H1 (cell line): ENCODE data around the gene ANKDD1A. TPM values are rescaled to one million over a fixed set of nuclear protein-coding genes. Genes with fewer than 3 reads are reported as not detected.

ENCODE experiments used
- CTCF ChIA-PET: fragments of 300-600 bp; sonication (Branson Sonifier 250); formaldehyde crosslinking; loops from one replicate; lab custom pipeline; 2021; ENCODE audit not compliant: partially characterized antibody; lab: Charles Lee
- POLR2A ChIA-PET: fragments of 300-600 bp; sonication (Branson Sonifier 250); formaldehyde crosslinking; loops from one replicate; lab custom pipeline; 2021; ENCODE audit warnings: inconsistent platforms; ENCODE audit not compliant: partially characterized antibody; lab: Charles Lee
- DNase-seq, 2 experiments: peaks; one replicate each; pipeline versions ENCODE4 v3.0.0 to v3.0.0-alpha.2; 2010 to 2022; ENCODE audit warnings: low spot score in 2 of 2, low read depth in 1 of 2, mixed read lengths in 1 of 2
- FAIRE-seq: peaks from 2 replicates; lab custom pipeline; 2011; peaks lifted over from hg19 to GRCh38; lab: Jason Lieb, UNC
- H2AFZ ChIP-seq: 2 replicates; pipeline ENCODE4 v1.8.1; 2012; ENCODE audit warnings: low read length, inconsistent platforms
- H2AK5ac ChIP-seq: 2 replicates; pipeline ENCODE4 v1.6.1; 2013; ENCODE audit warnings: low read depth, low read length
- H2BK120ac ChIP-seq: replicated peaks from 2 replicates; pipeline ENCODE3; 2013; ENCODE audit warnings: low read depth, low read length, inconsistent platforms
- H2BK12ac ChIP-seq: 2 replicates; pipeline ENCODE4 v1.6.1; 2013; ENCODE audit warnings: low read depth, low read length
- H2BK15ac ChIP-seq: 2 replicates; pipeline ENCODE4 v1.6.1; 2013; ENCODE audit warnings: low read length
- H2BK20ac ChIP-seq: 2 replicates; pipeline ENCODE4 v1.6.1; 2013; ENCODE audit warnings: low read length
- H2BK5ac ChIP-seq: 2 replicates; pipeline ENCODE4 v1.6.1; 2013; ENCODE audit warnings: low read depth, low read length
- H3K14ac ChIP-seq: 2 replicates; pipeline ENCODE4 v1.6.1; 2013; ENCODE audit warnings: inconsistent platforms; ENCODE audit not compliant: insufficient read length
- H3K18ac ChIP-seq: 2 replicates; pipeline ENCODE4 v1.6.1; 2013; ENCODE audit warnings: low read length; ENCODE audit errors: extremely low read depth
- H3K23ac ChIP-seq: 2 replicates; pipeline ENCODE4 v1.6.1; 2013; ENCODE audit warnings: inconsistent platforms; ENCODE audit not compliant: insufficient read length
- H3K23me2 ChIP-seq: 2 replicates; pipeline ENCODE4 v1.6.1; 2013; ENCODE audit warnings: low read depth, low read length
- H3K27ac ChIP-seq: 2 replicates; pipeline ENCODE4 v1.6.1; 2011; ENCODE audit warnings: low read depth, low read length, inconsistent platforms
- H3K27me3 ChIP-seq, 4 experiments: replicated peaks in 1 of 4; 1 replicate in 1 of 4; 2 replicates in 3 of 4; pipeline versions ENCODE4 v1.6.1 to v1.8.1; 2011 to 2013; ENCODE audit warnings: low read length in 3 of 4, mild to moderate bottlenecking in 3 of 4, inconsistent platforms in 2 of 4, mixed read lengths in 2 of 4, moderate library complexity in 1 of 4; ENCODE audit not compliant: control insufficient read depth in 3 of 4, insufficient read depth in 3 of 4; ENCODE audit errors: extremely low read depth in 1 of 4
- H3K36me3 ChIP-seq, 4 experiments: 2 replicates each; pipeline versions ENCODE4 v1.6.1 to v1.8.1; 2011 to 2013; ENCODE audit warnings: mild to moderate bottlenecking in 4 of 4, low read length in 3 of 4, moderate library complexity in 2 of 4, control low read depth in 1 of 4, inconsistent platforms in 1 of 4; ENCODE audit not compliant: insufficient read depth in 4 of 4, control insufficient read depth in 2 of 4
- H3K4ac ChIP-seq: replicated peaks from 2 replicates; pipeline ENCODE3; 2013; ENCODE audit warnings: low read length, low read depth, mixed read lengths, inconsistent platforms; ENCODE audit not compliant: insufficient read length
- H3K4me1 ChIP-seq, 4 experiments: replicated peaks in 1 of 4; 1 replicate in 1 of 4; 2 replicates in 3 of 4; pipeline versions ENCODE4 v1.6.1 to v1.8.1; 2011 to 2013; ENCODE audit warnings: low read length in 3 of 4, inconsistent platforms in 2 of 4, mixed read lengths in 1 of 4; ENCODE audit not compliant: insufficient read depth in 4 of 4, control insufficient read depth in 3 of 4
- H3K4me2 ChIP-seq, 2 experiments: 2 replicates each; pipeline versions ENCODE4 v1.6.1 to v1.8.1; 2011 to 2013; ENCODE audit warnings: low read depth in 2 of 2, low read length in 2 of 2, control low read depth in 1 of 2, inconsistent platforms in 1 of 2, mild to moderate bottlenecking in 1 of 2; ENCODE audit not compliant: insufficient read depth in 1 of 2
- H3K4me3 ChIP-seq, 4 experiments: fragments of 200-600, 300-600 bp in 1 of 4; sonication (generic), shearing (Covaris generic), sonication (Bioruptor Twin) in 1 of 4; 2 replicates each; pipeline versions ENCODE4 v1.5.1 to v1.8.1; 2011 to 2016; ENCODE audit warnings: low read length in 4 of 4, low read depth in 3 of 4, control low read depth in 2 of 4, inconsistent platforms in 2 of 4, mild to moderate bottlenecking in 2 of 4, mixed read lengths in 1 of 4, moderate library complexity in 1 of 4; ENCODE audit not compliant: insufficient read depth in 2 of 4; ENCODE audit errors: extremely low read depth in 1 of 4
- H3K56ac ChIP-seq: replicated peaks from 2 replicates; pipeline ENCODE3; 2013; ENCODE audit warnings: low read depth, mild to moderate bottlenecking, mixed read lengths, low read length, inconsistent platforms; ENCODE audit not compliant: insufficient read length
- H3K79me1 ChIP-seq: 2 replicates; pipeline ENCODE4 v1.6.1; 2013; ENCODE audit warnings: low read depth, low read length, control low read depth
- H3K79me2 ChIP-seq, 2 experiments: 2 replicates each; pipeline versions ENCODE4 v1.6.1 to v1.8.1; 2012 to 2013; ENCODE audit warnings: low read length in 2 of 2, mild to moderate bottlenecking in 2 of 2, inconsistent platforms in 1 of 2; ENCODE audit not compliant: insufficient read depth in 2 of 2, control insufficient read depth in 1 of 2
- H3K9ac ChIP-seq, 4 experiments: replicated peaks in 1 of 4; 1 replicate in 1 of 4; 2 replicates in 3 of 4; pipeline versions ENCODE4 v1.6.1 to v1.8.1; 2011 to 2013; ENCODE audit warnings: low read depth in 3 of 4, low read length in 3 of 4, control low read depth in 2 of 4, mild to moderate bottlenecking in 2 of 4, moderate library complexity in 2 of 4, inconsistent platforms in 1 of 4; ENCODE audit errors: extremely low read depth in 1 of 4
- H3K9me3 ChIP-seq, 2 experiments: 2 replicates each; pipeline versions ENCODE4 v1.6.1 to v1.8.1; 2012 to 2013; ENCODE audit warnings: mild to moderate bottlenecking in 2 of 2, moderate library complexity in 2 of 2, control low read depth in 1 of 2, inconsistent platforms in 1 of 2, low read depth in 1 of 2, low read length in 1 of 2, mixed read lengths in 1 of 2; ENCODE audit not compliant: insufficient read depth in 2 of 2
- H4K20me1 ChIP-seq, 2 experiments: replicated peaks in 1 of 2; 2 replicates each; pipeline versions ENCODE3 to v1.8.1; 2011 to 2013; ENCODE audit warnings: inconsistent platforms in 2 of 2, low read length in 2 of 2, mild to moderate bottlenecking in 1 of 2; ENCODE audit not compliant: insufficient read depth in 2 of 2, control insufficient read depth in 1 of 2
- H4K5ac ChIP-seq: 2 replicates; pipeline ENCODE4 v1.6.1; 2013; ENCODE audit warnings: low read length, low read depth, mixed read lengths, inconsistent platforms; ENCODE audit not compliant: insufficient read length
- H4K8ac ChIP-seq: 2 replicates; pipeline ENCODE4 v1.8.0; 2013; ENCODE audit warnings: mild to moderate bottlenecking, moderate library complexity, low read length, inconsistent platforms; ENCODE audit not compliant: insufficient read depth; ENCODE audit errors: extremely low read depth
- H4K91ac ChIP-seq: replicated peaks from 2 replicates; pipeline ENCODE3; 2013; ENCODE audit warnings: low read length, mixed read lengths, inconsistent platforms; ENCODE audit not compliant: insufficient read length
- ATF2 ChIP-seq: IDR thresholded peaks from 2 replicates; pipeline ENCODE4 v1.6.1; 2012; ENCODE audit warnings: low read length, inconsistent platforms
- GTF2F1 ChIP-seq: IDR thresholded peaks from 2 replicates; pipeline ENCODE4 v1.6.1; 2012; ENCODE audit warnings: low read depth, low read length, improper control_type of control experiment, borderline replicate concordance
- HDAC6 ChIP-seq: IDR thresholded peaks from one replicate; pipeline ENCODE4 v1.7.1; 2012; ENCODE audit warnings: low read depth, mild to moderate bottlenecking, inconsistent platforms, low read length, moderate library complexity
- KDM5A ChIP-seq: fragments of 200-600 bp; IDR thresholded peaks from 2 replicates; pipeline ENCODE4 v1.7.1; 2012; ENCODE audit warnings: mild to moderate bottlenecking, low read length, inconsistent platforms, mixed read lengths
- NANOG ChIP-seq: IDR thresholded peaks from 2 replicates; pipeline ENCODE4 v1.6.1; 2011; ENCODE audit warnings: low read length, low read depth, mild to moderate bottlenecking, inconsistent platforms; ENCODE audit not compliant: insufficient read depth, poor library complexity, severe bottlenecking
- SIN3A ChIP-seq, 2 experiments: IDR thresholded peaks in 1 of 2; conservative IDR thresholded peaks in 1 of 2; 2 replicates each; pipeline ENCODE4 v1.6.1; 2011 to 2012; ENCODE audit warnings: low read length in 2 of 2, improper control_type of control experiment in 1 of 2, low read depth in 1 of 2, mild to moderate bottlenecking in 1 of 2
- SIRT6 ChIP-seq: IDR thresholded peaks from one replicate; pipeline ENCODE4 v1.7.1; 2012; ENCODE audit warnings: low read length, inconsistent platforms
- SP2 ChIP-seq: IDR thresholded peaks from 2 replicates; pipeline ENCODE4 v1.6.1; 2012; ENCODE audit warnings: mild to moderate bottlenecking, low read length, inconsistent platforms
- TEAD4 ChIP-seq: IDR thresholded peaks from 2 replicates; pipeline ENCODE4 v1.6.1; 2012; ENCODE audit warnings: low read depth, low read length, inconsistent platforms, mixed read lengths
- WGBS, 2 experiments: shearing (Covaris generic) in 1 of 2; methylation state at CpG; one replicate each; pipeline versions ENCODE4 v1.1.6 to v1.1.7; 2013 to 2015; ENCODE audit warnings: low lambda C conversion rate in 2 of 2, mixed read lengths in 2 of 2, inconsistent platforms in 1 of 2, low coverage in 1 of 2, missing lambda C conversion rate in 1 of 2; ENCODE audit not compliant: insufficient replicate concordance in 2 of 2, insufficient coverage in 1 of 2, insufficient read length in 1 of 2; ENCODE audit errors: extremely low coverage in 1 of 2, missing lambda C conversion rate in 1 of 2; 5-methylcytosine and 5-hydroxymethylcytosine counted together
- polyA plus RNA-seq, 7 experiments: library from polyadenylated mRNA; depleted of rRNA in 3 of 7; stranded (reverse) in 5 of 7; unstranded in 2 of 7; fragments of >200 nt in 5 of 7; fragments of 200-250 nt in 2 of 7; gene quantifications; 1 replicate in 5 of 7; 2 replicates in 1 of 7; 4 replicates in 1 of 7; pipeline versions ENCODE4 v1.2.1 to v1.2.3, GENCODE V29; 2011 to 2013; ENCODE audit warnings: missing spikeins in 2 of 7, mixed read lengths in 2 of 7
- total RNA-seq: library from RNA; stranded (reverse); fragmentation: NEBNext Ultra II Directional; extraction: Animal tissue kit (Norgen Biotek cat#: 25700); gene quantifications from 2 replicates; pipeline ENCODE4 v1.2.1, GENCODE V29; 2021

ANKDD1A gene
- total and polyA plus RNA-seq, 2 of the 8 experiments (the other 6 are each of a cell fraction or from before 2014, with no cell fraction given): 4.1 to 5.0 TPM

DNA sequence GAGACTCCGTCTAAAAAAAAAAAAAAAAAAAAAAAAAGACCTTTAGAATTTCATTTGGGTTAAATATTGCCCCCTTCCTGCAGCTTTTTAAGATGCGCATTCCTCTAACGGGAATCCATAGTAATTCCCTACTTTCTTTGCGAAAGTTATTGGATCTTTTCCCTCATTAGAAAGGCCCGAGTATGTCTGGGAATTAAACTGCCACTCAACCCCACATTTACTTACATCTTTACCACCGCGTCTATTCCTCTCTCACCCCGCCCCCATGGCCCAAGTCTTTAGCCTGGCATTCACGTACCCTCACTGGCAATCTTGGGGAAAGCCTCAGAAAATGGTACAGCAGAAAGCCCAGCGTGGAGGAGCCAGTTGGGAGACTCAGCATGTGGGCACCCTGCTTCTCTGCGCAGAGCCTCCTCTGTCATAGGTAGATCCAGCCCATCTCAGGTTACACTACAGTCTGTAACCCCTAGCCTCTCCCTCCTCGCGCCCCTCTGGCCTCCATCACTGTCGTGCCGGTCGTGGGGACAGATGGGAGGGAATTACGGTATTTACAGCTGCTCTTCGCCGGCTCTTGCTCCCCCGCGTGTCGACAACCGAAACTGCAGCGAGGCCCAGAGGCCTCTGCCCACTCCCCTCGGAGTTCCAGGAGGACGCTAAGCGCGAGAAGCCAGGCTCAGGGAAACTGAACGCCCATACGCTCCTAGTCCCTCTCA is 6.4 kb upstream of the ANKDD1A start:
- H4K8ac ChIP-seq: no peak overlapping the region
- peaks cover 23 to 26% of the 10 kb centered on the region in 2 experiments for H3K9me3 ChIP-seq
- ChIA-PET POLR2A (interaction anchor here (0.7 to 3.0 kb wide), 9 partner anchors 10 to 199 kb away, joined by 3 to 16 read pairs (median 5); partner anchors contain the start of gene PIF1), CTCF (interaction anchor here (0.6 to 3.1 kb wide), 20 partner anchors 10 to 347 kb away, joined by 3 to 22 read pairs (median 4); no protein-coding TSS in a partner anchor)
- no peaks in the 10 kb centered on the region for H3K27me3 ChIP-seq
- H2BK5ac ChIP-seq: peak overlapping the region; percentile 64; the same call in 1 of the 2 replicates
- H2BK120ac ChIP-seq: peak overlapping the region; percentile 97
- no peaks in the 10 kb centered on the region for H4K20me1 ChIP-seq
- H3K27ac ChIP-seq: peak overlapping the region; percentile 48; the same call in 1 of the 2 replicates
- no peaks in the 10 kb centered on the region for H3K79me1 ChIP-seq
- no peak overlapping the region for H3K14ac ChIP-seq
- peaks cover 0 to 8% (median 3%) of the 10 kb centered on the region in 4 experiments; a peak in 5 of 7 replicates for H3K4me1 ChIP-seq
- H2AK5ac ChIP-seq: no peak overlapping the region
- peaks cover 0 to 2% (median 0%) of the 10 kb centered on the region in 4 experiments; a peak in 1 of 8 replicates for H3K36me3 ChIP-seq
- 14% methylated on average over 29 of the region's 30 CpGs; no CpG with 5 or more reads in 1 of the 2 experiments for WGBS, 2 experiments
- H3K4me3 ChIP-seq: peak overlapping the region; percentile 22 to 59 (median 42); a peak in 7 of 8 replicates
- peak overlapping the region; percentile 67 for H3K56ac ChIP-seq
- no peak overlapping the region for H2BK15ac ChIP-seq
- peak overlapping the region; percentile 46 to 83 for H3K4me2 ChIP-seq
- H3K79me2 ChIP-seq: no peaks in the 10 kb centered on the region
- H3K23ac ChIP-seq: no peak overlapping the region
- peak overlapping the region; percentile 72; the same call in 1 of the 2 replicates for H2BK20ac ChIP-seq
- peak overlapping the region; percentile 59 for H4K5ac ChIP-seq
- DNase-seq: peak; percentile 93 to 96
- no peaks in the 10 kb centered on the region for H3K23me2 ChIP-seq
- H4K91ac ChIP-seq: peak overlapping the region; percentile 96
- H3K9ac ChIP-seq: no peak overlapping the region
- peak overlapping the region; percentile 31; the same call in 1 of the 2 replicates for H2AFZ ChIP-seq
- FAIRE-seq: peak; percentile 48
- peak overlapping the region; percentile 82 for H3K4ac ChIP-seq
- 0 out of 2 replicates have a peak overlapping the region, but pooled peaks have one; percentile 46 for H2BK12ac ChIP-seq
- H3K18ac ChIP-seq: peak overlapping the region; percentile 72; the same call in 1 of the 2 replicates
- peak; percentile 39; the same call in 1 of the 2 replicates for TF ChIP-seq ATF2
- TF ChIP-seq NANOG: no peak
- no peak for TF ChIP-seq GTF2F1
- no peak for TF ChIP-seq KDM5A
- TF ChIP-seq TEAD4: peak; percentile 20; the same call in 1 of the 2 replicates
- TF ChIP-seq HDAC6: no peak
- no peak; a peak in 1 of 4 replicates for TF ChIP-seq SIN3A (conservative IDR thresholded peaks at IDR 0.05 in 1 of 2, IDR thresholded peaks at IDR 0.05 in 1 of 2; ENCODE audit: low read depth in 1 of 2, low read length in 2 of 2)
- TF ChIP-seq SIRT6: no peak
- TF ChIP-seq SP2: no peak
